ENCODE results near the gene GSG1L. TPM values are rescaled to one million over a fixed set of nuclear protein-coding genes. Genes with fewer than 3 reads are reported as not detected.

Gene GSG1L
- polyA plus RNA-seq, 1 donor: 3.2 TPM

DNA sequence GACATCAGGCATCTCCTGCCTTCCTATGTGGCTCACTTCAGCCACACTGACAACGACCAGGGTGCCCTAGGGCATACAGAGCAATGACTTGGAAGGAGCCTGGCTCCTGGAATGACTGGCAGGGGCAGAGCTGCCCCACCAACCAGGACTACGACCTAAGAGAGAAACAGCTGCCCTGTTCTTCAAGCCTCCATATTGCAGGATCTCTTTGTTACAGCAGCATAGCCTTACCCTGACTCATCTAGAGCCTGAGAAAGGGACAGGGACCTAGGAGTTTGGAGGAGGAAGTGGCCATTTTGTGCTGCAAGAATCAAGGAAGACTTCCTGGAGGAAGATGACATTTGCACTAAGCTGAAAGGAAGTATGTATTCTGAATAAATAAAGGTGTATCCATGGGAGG, 49.6 kb downstream of the GSG1L start:
- no peak for DNase-seq

DNA sequence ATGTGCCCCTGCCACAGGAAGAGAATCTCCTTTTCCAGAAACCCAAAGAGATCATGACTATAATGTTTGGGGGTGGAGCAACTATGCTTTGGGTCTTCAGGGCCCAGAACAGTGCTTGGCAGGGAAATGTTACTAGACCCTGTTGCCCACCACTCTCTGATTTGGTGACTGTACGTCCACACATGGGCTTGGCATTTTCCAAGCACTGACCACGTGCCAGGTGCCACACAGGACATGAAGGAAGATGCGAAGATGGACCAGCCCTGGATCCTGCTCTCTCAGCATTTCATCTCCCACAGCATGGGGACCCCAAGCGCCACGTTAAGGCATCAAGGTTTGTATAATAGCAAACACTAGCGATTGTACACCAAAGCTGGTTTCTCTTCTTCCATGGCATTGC, 50.1 kb downstream of the GSG1L start:
- DNase-seq: no peak

DNA sequence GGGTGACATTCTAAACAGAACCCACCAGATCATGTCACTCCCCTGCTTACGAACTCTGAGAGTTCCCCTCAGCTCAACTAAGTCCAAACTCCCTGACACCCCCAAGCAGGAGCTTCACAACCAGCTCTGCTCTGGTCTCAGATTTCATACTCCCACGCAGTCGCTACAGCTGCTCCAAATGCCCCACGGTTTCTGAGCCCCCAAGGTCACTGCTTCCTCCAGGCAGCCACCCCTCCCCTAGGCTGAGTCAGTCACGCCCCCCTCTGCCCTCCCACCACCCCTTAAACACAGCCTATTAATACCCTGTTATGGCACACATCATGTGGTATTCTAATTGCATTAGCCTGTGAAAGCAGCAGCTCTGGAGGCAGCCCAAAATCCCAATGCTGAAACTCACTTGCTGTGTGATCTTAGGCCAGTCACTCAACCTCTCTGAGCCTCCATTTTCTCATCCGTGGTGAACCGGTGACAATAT, 51.5 kb downstream of the GSG1L start:
- DNase-seq: peak; percentile 40

DNA sequence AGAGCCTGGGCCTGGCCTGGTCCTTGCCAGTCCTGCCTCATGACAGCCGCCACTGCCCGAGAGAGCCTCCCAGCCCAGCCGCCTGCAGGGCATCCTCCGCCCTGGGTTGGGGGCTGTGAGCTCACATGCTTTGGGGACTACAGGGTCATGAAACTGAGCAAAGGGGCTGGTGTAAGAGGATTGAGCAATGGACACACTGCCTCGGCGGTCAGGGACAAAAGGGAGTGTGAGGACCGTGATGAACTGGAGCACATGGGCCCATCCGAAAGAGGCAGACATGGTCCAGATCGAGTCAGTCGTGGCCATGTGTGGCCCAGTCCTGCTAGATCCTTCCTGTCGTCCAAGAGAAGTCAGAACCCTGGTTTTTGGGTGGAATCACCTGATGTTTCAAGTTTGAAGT, 52.3 kb downstream of the GSG1L start:
- no peak for DNase-seq

DNA sequence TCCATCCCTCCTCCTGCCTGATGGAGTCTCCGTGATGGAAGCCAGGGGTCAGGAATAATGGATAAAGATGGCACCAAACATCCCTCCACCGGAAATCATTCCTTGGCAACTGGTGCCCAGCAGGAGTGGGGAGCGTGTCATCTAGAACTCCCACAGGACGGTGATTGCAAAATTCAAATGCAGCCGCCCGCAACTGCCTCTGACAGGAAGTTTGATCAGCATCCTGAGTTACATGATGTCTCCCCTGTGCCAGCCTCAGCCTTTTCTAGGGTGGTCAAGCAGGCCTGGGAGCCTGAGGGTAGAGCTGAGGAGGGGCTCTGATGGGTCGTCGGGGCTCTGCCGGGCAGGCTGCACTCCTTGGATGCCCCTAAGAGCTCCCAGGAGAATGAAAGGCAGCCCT, 52.8 kb downstream of the GSG1L start:
- DNase-seq: no peak

DNA sequence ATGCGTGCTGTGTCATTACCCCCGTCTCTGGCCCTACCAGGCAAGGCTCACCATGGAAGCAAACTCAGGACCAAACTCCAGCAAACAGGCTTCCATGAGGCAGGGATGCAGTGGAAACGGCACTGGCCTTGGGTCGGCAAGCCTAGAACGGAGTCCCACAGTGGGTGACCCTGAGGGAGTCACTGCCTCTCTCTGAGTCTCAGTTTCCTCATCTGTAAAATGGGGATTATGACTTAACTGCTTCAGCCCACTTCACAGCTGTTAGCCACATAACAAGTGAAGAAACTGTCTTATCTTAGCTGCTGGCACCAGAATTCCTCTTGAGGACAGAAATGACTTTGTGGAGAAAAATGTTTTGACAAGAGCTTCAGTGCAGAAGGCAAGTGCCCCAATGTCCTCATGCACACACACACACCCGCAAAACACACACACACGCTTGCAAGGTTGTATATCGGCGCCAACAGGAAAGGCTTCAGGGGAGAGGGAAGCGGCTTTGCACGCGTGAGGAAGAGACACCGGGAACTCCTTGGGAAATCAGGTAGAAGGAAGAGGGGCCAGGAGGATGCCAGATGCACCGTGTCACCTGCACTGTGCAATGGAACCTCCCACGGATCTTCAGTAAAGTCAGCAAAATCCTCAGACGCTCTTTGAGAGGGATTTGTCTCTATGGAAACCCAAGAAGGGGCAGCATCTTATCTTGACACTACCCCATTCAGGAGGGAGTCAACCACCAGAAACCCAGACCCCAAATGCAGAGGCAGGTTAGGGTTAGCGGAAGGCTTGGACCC, 53.7 kb downstream of the GSG1L start:
- DNase-seq: no peak

DNA sequence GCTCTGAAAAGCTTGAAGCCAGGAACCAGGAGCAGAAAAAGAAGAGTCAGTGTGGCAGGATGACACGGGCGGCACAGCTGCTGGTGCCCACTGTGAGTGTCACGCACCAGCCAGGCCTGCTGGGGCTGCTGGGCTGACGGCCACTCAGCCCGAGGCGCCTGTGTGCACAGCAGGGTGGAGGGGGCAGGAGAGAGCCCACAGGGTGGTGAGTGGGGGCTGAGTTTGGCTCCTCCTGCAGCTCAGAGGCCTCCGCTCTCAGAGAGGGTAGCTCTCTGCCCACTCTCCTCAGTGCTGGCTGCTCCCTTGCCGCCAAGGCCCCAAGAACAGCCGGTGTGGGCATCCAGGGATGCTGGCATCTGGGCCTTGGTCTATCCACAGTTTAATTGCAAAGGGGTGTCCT, 59.6 kb downstream of the GSG1L start:
- DNase-seq: no peak

DNA sequence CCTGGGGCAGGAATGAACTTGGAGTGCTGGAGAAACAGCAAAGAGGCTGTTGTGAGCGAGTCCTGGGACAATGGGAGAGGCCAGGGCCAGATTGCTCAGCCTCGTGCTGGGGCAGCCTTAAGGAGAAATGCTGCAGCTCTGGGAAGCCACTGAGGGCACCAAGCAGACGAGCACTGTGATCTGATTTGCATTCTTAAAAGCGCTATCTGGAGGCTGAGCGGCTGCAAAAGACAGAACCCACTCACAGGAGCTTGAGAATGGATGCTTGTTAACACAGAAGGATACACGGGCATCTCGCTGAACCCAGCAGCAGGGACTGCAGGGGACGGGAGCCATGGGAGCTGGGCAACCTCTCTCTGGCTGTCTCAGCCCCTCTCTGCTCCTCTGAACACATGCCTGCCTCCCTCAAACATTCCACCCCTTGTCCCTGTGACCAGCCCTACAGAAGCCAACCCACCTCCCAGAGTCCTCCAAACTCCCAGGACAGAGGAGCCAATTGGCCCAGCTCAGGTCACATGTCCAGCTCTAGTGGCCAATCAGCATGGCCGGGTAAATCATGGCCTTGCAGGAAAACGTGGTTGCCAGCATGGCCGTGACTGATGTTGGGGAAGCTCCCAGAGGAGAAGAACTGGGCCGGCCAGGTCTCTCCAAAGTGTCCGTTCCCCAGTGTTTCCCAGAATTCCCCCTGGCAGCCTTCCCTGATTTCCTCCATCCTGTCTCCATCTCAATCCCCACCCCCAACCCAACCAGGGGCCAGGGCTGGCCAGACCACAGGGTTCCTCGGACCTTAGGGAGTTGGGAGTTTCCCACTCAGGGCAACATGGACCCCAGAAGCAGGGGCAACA, 60.3 kb downstream of the GSG1L start:
- no peak for DNase-seq

DNA sequence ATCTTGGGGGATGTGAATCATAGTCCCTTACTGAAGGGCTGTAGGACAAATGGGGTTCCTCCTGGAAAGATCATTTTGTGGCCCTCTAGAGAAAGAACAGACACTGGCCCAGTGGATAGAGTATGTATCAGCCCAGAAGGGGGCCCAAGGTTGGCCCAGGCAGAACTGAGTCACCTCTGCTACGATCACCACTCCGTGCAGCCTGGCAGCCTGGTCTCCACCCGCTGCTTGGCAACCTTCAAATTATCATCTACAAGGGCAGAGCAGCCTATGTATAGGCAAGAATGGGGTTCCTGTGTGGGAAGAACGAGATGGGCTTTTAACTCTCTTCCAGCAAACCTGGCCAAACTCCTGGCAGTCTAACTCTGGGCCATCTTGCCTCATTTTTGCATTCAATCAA, 61.9 kb downstream of the GSG1L start:
- no peak for DNase-seq

DNA sequence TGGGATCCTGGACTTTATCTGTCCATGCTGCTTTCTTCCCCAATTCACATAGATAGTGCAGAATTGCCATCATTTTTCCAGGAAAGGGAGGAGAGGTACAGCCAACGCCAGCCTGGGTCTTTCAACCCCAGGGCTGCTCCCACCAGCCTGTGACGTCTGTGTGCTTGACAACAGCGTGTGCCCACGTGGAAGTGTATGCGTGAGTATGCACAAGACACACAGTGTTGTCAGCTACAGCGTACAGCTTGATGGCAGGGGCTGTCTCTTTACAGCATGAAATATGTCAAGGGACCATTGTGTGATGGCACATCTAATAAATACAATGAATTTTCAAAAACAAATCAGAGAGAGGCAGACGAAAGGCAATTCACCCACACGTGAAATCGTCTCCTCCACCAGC, 62.3 kb downstream of the GSG1L start:
- DNase-seq: no peak

DNA sequence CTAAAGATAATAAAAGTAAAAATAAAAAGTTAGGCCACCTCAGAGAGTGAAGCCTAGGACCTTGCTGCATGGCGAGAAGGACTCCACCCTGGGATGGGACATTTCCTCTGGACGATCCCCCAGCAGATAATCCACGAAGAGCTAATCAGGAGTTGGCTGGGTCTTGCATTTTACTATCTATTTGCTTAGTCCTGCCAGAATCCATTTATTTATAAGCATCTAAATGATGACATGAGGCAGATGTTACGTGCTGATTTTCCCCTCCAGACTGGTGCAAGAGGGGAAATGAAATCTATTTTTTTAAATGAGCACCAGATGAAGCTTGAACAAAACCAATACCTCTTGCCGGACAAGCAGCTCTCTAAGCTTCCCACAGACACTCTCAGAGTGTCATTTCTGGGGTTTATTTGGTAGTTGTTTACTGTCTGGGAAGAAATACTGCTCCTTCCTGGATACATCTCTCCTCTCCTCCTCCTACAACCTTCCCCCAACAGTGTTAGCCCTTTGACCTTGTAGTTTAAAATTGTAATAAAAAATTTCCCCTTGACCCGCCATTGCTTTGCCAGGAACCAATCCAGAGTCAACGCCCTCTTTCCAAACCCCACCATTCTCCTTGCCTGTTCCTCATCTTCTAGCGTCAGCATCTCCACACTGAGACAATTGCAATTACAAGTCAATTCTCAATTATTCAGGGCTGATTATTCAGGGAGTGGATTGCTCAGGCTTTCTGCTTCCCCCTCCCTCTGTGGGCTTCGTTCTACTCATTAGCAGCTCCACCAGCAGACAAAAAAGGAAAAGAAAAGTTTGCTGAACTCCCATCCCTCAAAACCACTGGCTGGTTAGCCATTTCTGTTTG, 63.0 kb downstream of the GSG1L start:
- DNase-seq: no peak

GRCh38 chr16:27999687-28000086, 63.8 kb downstream of the GSG1L start:
- no peak for DNase-seq

- no peak for DNase-seq
These were observed 68.1 kb downstream of the GSG1L start for GRCh38 chr16:27995378-27995777.

GRCh38 chr16:27994686-27995085, 68.8 kb downstream of the GSG1L start:
- no peak for DNase-seq

DNA sequence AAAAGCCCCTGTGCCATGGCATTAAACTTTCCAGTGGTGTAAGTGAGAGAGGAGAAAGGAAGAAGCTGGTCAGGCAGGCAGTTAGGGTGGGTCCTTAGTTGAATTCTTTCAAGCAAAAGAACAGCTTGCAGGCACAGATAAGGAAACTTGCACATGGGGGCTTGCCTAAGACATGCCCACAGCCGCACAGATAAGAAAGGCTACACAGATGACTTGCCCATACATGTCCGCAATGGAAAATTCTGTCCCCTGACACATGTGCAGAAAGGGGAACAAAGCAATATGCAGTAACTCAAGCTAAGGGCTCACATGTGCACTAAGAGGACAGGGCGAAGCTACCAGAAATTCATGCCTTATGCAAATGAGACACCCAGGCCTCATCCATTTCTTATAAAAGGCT, 69.9 kb downstream of the GSG1L start:
- no peak for DNase-seq

DNA sequence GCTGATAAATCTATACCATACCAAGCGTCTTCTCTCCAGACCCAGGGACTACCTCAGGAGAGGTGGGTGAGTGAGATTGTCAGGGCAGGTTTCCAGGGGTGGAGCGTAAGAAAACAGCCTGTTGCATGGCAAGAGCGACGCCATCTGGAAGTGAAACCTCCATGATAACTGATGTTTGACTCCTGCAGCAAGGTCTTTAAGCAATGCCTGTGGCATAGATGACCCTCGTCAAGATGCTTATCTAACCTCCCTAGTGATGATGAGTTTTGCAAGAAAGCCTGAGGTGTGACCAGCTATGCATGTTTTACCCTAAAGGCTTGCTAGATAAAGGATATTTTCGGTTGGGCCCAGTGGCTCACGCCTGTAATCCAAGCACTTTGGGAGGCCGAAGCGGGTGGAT, 71.6 kb downstream of the GSG1L start:
- no peak for DNase-seq

DNA sequence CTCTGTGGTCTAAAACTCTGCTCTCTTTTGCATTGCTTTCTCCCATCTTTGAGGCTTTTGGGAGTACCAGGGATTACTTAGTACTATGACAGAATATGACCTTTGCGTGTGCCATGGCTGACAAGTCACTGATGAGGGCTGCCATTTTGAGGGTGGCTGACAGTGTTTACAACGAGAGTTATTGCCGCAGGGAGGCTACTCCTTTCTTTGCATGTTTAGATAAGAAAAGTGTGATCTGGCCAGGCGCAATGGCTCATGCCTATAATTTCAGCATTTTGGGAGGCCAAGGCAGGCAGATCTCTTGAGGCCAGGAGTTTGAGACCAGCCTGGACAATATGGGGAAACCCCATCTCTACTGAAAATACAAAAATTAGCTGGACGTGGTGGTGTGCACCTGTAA, 77.5 kb downstream of the GSG1L start:
- DNase-seq: no peak

DNA sequence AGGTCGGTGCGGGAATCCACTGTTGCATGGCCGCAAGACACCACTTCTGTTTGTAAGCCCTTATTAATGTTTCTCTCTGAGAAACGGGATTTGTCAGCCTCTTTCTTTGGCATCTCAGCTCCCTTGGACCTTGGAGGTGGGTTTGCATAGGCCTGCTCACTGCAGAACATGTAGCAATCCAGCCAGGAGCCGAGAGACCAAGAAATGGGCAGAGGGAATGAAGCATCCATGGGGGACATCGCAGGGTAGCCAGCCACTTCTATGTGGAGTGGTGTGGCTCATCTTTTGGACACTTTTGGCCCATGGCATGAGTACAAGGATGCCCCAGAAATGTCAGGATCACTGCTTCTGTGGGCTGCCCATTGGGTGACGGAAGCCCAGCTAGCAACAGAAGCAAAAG, 79.4 kb downstream of the GSG1L start:
- no peak for DNase-seq

GRCh38 chr16:27983244-27983643, 80.3 kb downstream of the GSG1L start:
- DNase-seq: no peak

- DNase-seq: no peak
These were observed 81.3 kb downstream of the GSG1L start for GRCh38 chr16:27982184-27982583.

GRCh38 chr16:27980919-27981700, 82.4 kb downstream of the GSG1L start:
- DNase-seq: no peak
